NCI-H128 (cell line): Measurements from ENCODE around the gene TGFB2.

Experiments used
- DNase-seq: peaks from one replicate; lab custom pipeline; 2025; ENCODE audit not compliant: unreplicated experiment; lab: John Stamatoyannopoulos, UW

TGFB2 gene

GRCh38 chr1:218384581-218384993 is 39.5 kb downstream of the TGFB2 start:
- no peak for DNase-seq

GRCh38 chr1:218388591-218388990 is 43.5 kb downstream of the TGFB2 start:
- no peak for DNase-seq

GRCh38 chr1:218390618-218391017 is 45.5 kb downstream of the TGFB2 start:
- no peak for DNase-seq

GRCh38 chr1:218392780-218393179 is 47.6 kb downstream of the TGFB2 start:
- no peak for DNase-seq

- no peak for DNase-seq
Measured at GRCh38 chr1:218394416-218394815, 49.3 kb downstream of the TGFB2 start.

- no peak for DNase-seq
Measured at GRCh38 chr1:218394989-218395388, 49.9 kb downstream of the TGFB2 start.

- DNase-seq = no peak
Measured at GRCh38 chr1:218395916-218396315, 50.8 kb downstream of the TGFB2 start.

GRCh38 chr1:218397752-218398339 is 52.7 kb downstream of the TGFB2 start:
- DNase-seq = no peak

- no peak for DNase-seq
Measured at GRCh38 chr1:218400624-218401023, 55.5 kb downstream of the TGFB2 start.

GRCh38 chr1:218401441-218401997 is 56.4 kb downstream of the TGFB2 start:
- DNase-seq = no peak

GRCh38 chr1:218401998-218402785 is 57.1 kb downstream of the TGFB2 start:
- no peak for DNase-seq

- no peak for DNase-seq
Measured at GRCh38 chr1:218402786-218403120, 57.6 kb downstream of the TGFB2 start.

- DNase-seq = no peak
Measured at GRCh38 chr1:218403300-218403699, 58.2 kb downstream of the TGFB2 start.

- no peak for DNase-seq
Measured at GRCh38 chr1:218407630-218408029, 62.5 kb downstream of the TGFB2 start.

GRCh38 chr1:218408135-218408534 is 63.0 kb downstream of the TGFB2 start:
- DNase-seq = no peak

- DNase-seq = no peak
Measured at GRCh38 chr1:218408942-218409341, 63.8 kb downstream of the TGFB2 start.

GRCh38 chr1:218409946-218410510 is 64.9 kb downstream of the TGFB2 start:
- no peak for DNase-seq

GRCh38 chr1:218411101-218411500 is 66.0 kb downstream of the TGFB2 start:
- DNase-seq = no peak

GRCh38 chr1:218412171-218412570 is 67.0 kb downstream of the TGFB2 start:
- no peak for DNase-seq

- DNase-seq = no peak
Measured at GRCh38 chr1:218413179-218413578, 68.0 kb downstream of the TGFB2 start.

- no peak for DNase-seq
Measured at GRCh38 chr1:218414060-218414728, 69.1 kb downstream of the TGFB2 start.

GRCh38 chr1:218415726-218416125 is 70.6 kb downstream of the TGFB2 start:
- no peak for DNase-seq
